ENCODE data around the gene HACE1. TPM values are rescaled to one million over a fixed set of nuclear protein-coding genes. Genes with fewer than 3 reads are reported as not detected.
"Not testable (repeated sequence)": the region's sequence is repeated elsewhere in the genome, so short reads cannot be mapped to it uniquely, and the experiment has no call there.

HACE1 gene
- total and polyA plus RNA-seq, 2 donors from 2014 or later, result 6.2 to 12.3 TPM

DNA sequence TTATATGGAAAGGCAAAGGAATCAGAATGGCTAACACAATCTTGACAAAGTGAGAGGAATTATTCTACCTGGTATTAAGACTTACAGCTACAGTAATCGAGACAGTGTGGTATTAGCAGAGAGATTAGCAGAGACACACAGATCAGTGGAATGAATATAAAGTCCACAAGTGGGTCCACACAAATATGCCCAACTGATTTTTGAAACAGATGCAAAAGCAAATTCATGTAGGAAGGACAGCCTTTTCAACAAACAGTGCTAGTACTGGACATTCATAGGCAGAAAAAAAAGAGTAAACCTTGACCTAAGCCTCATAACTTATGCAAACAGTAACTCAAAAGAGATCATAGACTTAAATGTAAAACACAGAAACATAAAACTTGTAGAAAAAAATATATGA lies 22.6 kb downstream of the HACE1 start:
- Histone ChIP-seq H3K27ac (ENCODE audit: low read depth in 2 of 2, low read length in 2 of 2) (no peak overlapping the region), H3K4me3 (ENCODE audit: low read length in 3 of 3) (no peak overlapping the region), H3K36me3 (ENCODE audit: control insufficient read depth in 2 of 3, insufficient read depth in 3 of 3, low read length in 3 of 3) (no peaks in the 10 kb centered on the region), H3K4me1 (ENCODE audit: control insufficient read depth in 2 of 3, insufficient read depth in 2 of 3, low read depth in 1 of 3, low read length in 3 of 3) (no peaks in the 10 kb centered on the region), H3K27me3 (ENCODE audit: control insufficient read depth, insufficient read depth, low read length) (no peaks in the 10 kb centered on the region), H3K9me3 (ENCODE audit: control insufficient read depth in 2 of 3, insufficient read depth in 1 of 3, low read length in 3 of 3) (no peaks in the 10 kb centered on the region), H3K9ac (ENCODE audit: low read length in 3 of 3) (no peak overlapping the region)
- FAIRE-seq (no peak), DNase-seq (no peak)
- TF ChIP-seq CTCF (IDR thresholded peaks at IDR 0.05; ENCODE audit: borderline replicate concordance, extremely low read depth, insufficient read depth), result no peak
- intact Hi-C loops (cut with DNase I), result no loop called here

GRCh38 chr6:104836479-104837020 lies 23.2 kb downstream of the HACE1 start:
- H3K9me3 ChIP-seq (ENCODE audit: control insufficient read depth in 2 of 3, insufficient read depth in 1 of 3, low read length in 3 of 3); H3K36me3 ChIP-seq (ENCODE audit: control insufficient read depth in 2 of 3, insufficient read depth in 3 of 3, low read length in 3 of 3); DNase-seq; H3K9ac ChIP-seq (ENCODE audit: low read length in 3 of 3); intact Hi-C loops (cut with DNase I); H3K27me3 ChIP-seq (ENCODE audit: control insufficient read depth, insufficient read depth, low read length); H3K4me1 ChIP-seq (ENCODE audit: control insufficient read depth in 2 of 3, insufficient read depth in 2 of 3, low read depth in 1 of 3, low read length in 3 of 3); H3K4me3 ChIP-seq (ENCODE audit: low read length in 3 of 3); FAIRE-seq; H3K27ac ChIP-seq (ENCODE audit: low read depth in 2 of 2, low read length in 2 of 2): not testable (repeated sequence)

DNA sequence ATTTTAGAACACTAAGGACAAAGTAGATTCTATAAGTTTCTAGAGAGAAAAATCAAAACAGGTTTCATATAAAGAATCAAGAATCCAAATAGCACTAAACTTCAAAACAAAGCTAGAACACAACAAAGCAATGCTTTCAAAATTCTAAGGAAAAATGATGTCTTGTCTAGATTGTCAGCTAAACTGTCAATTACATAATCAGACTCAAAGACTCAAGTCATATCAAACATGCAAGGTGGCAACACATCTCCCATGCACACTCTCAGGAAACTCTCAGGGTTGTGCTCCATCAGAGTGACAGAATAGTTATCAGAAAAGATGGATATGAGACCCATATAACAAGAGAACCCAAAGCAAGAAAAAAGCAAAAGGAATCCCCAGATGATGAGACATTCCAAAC lies 23.9 kb downstream of the HACE1 start:
- intact Hi-C loops (cut with DNase I), result no loop called here
- FAIRE-seq, result no peak
- no peak overlapping the region for H3K4me3 ChIP-seq (ENCODE audit: low read length in 3 of 3)
- H3K9ac ChIP-seq (ENCODE audit: low read length in 3 of 3), result no peak overlapping the region
- H3K4me1 ChIP-seq (ENCODE audit: control insufficient read depth in 2 of 3, insufficient read depth in 2 of 3, low read depth in 1 of 3, low read length in 3 of 3), result no peaks in the 10 kb centered on the region
- H3K27me3 ChIP-seq (ENCODE audit: control insufficient read depth, insufficient read depth, low read length), result no peaks in the 10 kb centered on the region
- H3K9me3 ChIP-seq (ENCODE audit: control insufficient read depth in 2 of 3, insufficient read depth in 1 of 3, low read length in 3 of 3), result no peaks in the 10 kb centered on the region
- TF ChIP-seq CTCF (IDR thresholded peaks at IDR 0.05; ENCODE audit: borderline replicate concordance, extremely low read depth, insufficient read depth), result no peak
- no peak overlapping the region for H3K27ac ChIP-seq (ENCODE audit: low read depth in 2 of 2, low read length in 2 of 2)
- DNase-seq, result no peak
- no peaks in the 10 kb centered on the region for H3K36me3 ChIP-seq (ENCODE audit: control insufficient read depth in 2 of 3, insufficient read depth in 3 of 3, low read length in 3 of 3)

DNA sequence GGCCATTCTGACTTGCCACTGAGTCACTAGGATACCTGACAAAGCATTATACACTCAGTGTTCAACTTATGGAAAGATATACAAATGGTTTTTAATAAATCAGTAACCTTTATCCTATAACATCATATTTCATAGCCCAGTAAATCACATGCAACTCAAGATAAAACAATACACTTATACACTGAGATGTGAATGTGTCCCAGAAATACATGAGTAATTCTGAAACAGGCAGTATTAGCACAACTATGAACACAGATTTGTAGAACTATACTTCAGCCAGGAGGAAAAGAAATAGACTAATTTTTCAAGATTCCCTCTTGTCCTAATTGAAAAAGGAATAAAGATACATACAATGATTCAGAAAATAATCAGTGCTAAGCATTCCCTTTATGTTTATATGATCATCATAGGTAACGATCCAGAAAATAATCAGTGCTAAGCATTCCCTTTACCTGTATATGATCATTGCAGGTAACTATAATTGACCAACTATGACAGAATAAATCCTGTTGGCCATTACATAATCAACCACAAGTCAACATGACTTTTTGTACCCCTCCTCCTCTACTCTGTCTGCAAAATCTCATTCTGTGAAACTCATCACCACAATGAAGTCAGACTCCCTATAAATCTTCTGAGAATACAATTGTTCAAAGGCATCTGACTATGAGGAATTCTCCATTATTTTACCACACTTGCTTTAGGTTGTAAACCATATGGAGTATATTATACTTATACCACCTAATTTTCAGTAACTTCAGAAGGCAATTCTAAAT lies 30.3 kb downstream of the HACE1 start:
- no peaks in the 10 kb centered on the region for H3K9me3 ChIP-seq (ENCODE audit: control insufficient read depth in 2 of 3, insufficient read depth in 1 of 3, low read length in 3 of 3)
- H3K36me3 ChIP-seq (ENCODE audit: control insufficient read depth in 2 of 3, insufficient read depth in 3 of 3, low read length in 3 of 3), result peaks cover 0 to 2% (median 0%) of the 10 kb centered on the region in 3 donors
- TF ChIP-seq CTCF (IDR thresholded peaks at IDR 0.05; ENCODE audit: borderline replicate concordance, extremely low read depth, insufficient read depth), result no peak
- H3K9ac ChIP-seq (ENCODE audit: low read length in 3 of 3), result no peak overlapping the region
- no peak overlapping the region for H3K4me3 ChIP-seq (ENCODE audit: low read length in 3 of 3)
- H3K27me3 ChIP-seq (ENCODE audit: control insufficient read depth, insufficient read depth, low read length), result no peaks in the 10 kb centered on the region
- no peaks in the 10 kb centered on the region for H3K4me1 ChIP-seq (ENCODE audit: control insufficient read depth in 2 of 3, insufficient read depth in 2 of 3, low read depth in 1 of 3, low read length in 3 of 3)
- FAIRE-seq, result no peak
- H3K27ac ChIP-seq (ENCODE audit: low read depth in 2 of 2, low read length in 2 of 2), result no peak overlapping the region
- intact Hi-C loops (cut with DNase I), result no loop called here
- DNase-seq, result no peak
